ENCODE data around the gene SMC2. TPM values are rescaled to one million over a fixed set of nuclear protein-coding genes. Genes with fewer than 3 reads are reported as not detected.

The SMC2 gene
- total RNA-seq, 4 donors from 2014 or later = 6.7 to 14.1 (median 12.7) TPM

- no peaks in the 10 kb centered on the region for H3K36me3 ChIP-seq
- H3K27ac ChIP-seq = no peak overlapping the region
- no peak overlapping the region for H3K4me3 ChIP-seq
- TF ChIP-seq POLR2A (IDR thresholded peaks at IDR 0.05) (no peak), EP300 (IDR thresholded peaks at IDR 0.05) (no peak), POLR2AphosphoS5 (IDR thresholded peaks at IDR 0.05) (no peak), CTCF (IDR thresholded peaks at IDR 0.05) (no peak)
- H3K4me1 ChIP-seq = no peaks in the 10 kb centered on the region
- H3K9me3 ChIP-seq = no peaks in the 10 kb centered on the region
- H3K27me3 ChIP-seq = no peaks in the 10 kb centered on the region
- ATAC-seq = no peak
Observed at GRCh38 chr9:104177676-104178075, 83.6 kb downstream of the SMC2 start.

Measured in gastroesophageal sphincter (tissue), 4 donors.